SU-DHL-6 (cell line): ENCODE data around the gene ARHGAP33.

Experiments
- H2AFZ ChIP-seq: fragments of 200-600 bp; sonication (generic); 2 replicates; pipeline ENCODE4 v1.6.1; 2014; ENCODE audit warnings: low read depth, mild to moderate bottlenecking, moderate library complexity, mixed read lengths, antibody characterized with exemption, low read length; ENCODE audit not compliant: severe bottlenecking
- H3F3A ChIP-seq: fragments of 200-600 bp; shearing (Covaris generic); 2 replicates; pipeline ENCODE4 v1.6.0; 2016; ENCODE audit warnings: antibody characterized with exemption, mild to moderate bottlenecking; ENCODE audit not compliant: insufficient read depth
- H3K27ac ChIP-seq: fragments of 200-600 bp; sonication (generic); 2 replicates; pipeline ENCODE4 v1.5.1; 2016; ENCODE audit warnings: low read depth, mild to moderate bottlenecking, low read length, moderate library complexity, mixed read lengths
- H3K27me3 ChIP-seq: fragments of 200-600 bp; sonication (generic), shearing (Covaris generic); 2 replicates; pipeline ENCODE4 v1.6.0; 2014; ENCODE audit warnings: mild to moderate bottlenecking, low read length
- H3K36me3 ChIP-seq: fragments of 200-600 bp; sonication (generic); 2 replicates; pipeline ENCODE4 v1.6.1; 2014; ENCODE audit warnings: mild to moderate bottlenecking, low read length, mixed read lengths
- H3K4me2 ChIP-seq: fragments of 300-600, 200-600 bp; shearing (Covaris generic), sonication (generic); 2 replicates; pipeline ENCODE4 v1.6.0; 2014; ENCODE audit warnings: low read length, low read depth, mild to moderate bottlenecking; ENCODE audit not compliant: poor library complexity, severe bottlenecking
- H3K4me3 ChIP-seq: fragments of 200-600 bp; sonication (generic); 2 replicates; pipeline ENCODE4 v1.5.1; 2014; ENCODE audit warnings: antibody characterized with exemption, low read length, mild to moderate bottlenecking, mixed read lengths; ENCODE audit not compliant: insufficient read depth, poor library complexity, severe bottlenecking
- H3K79me2 ChIP-seq: fragments of 200-600 bp; sonication (generic); 2 replicates; pipeline ENCODE4 v1.6.1; 2014; ENCODE audit warnings: mild to moderate bottlenecking, low read length, moderate library complexity; ENCODE audit not compliant: insufficient read depth
- H3K9ac ChIP-seq: fragments of 200-600 bp; sonication (generic); 2 replicates; pipeline ENCODE4 v1.7.0; 2014; ENCODE audit warnings: mild to moderate bottlenecking, low read length
- H3K9me2 ChIP-seq: fragments of 200-600 bp; sonication (generic); replicated peaks from 2 replicates; pipeline ENCODE4 v1.6.1; 2014; ENCODE audit warnings: low read length; ENCODE audit not compliant: insufficient read depth
- H3K9me3 ChIP-seq: fragments of 200-600 bp; sonication (generic); 2 replicates; pipeline ENCODE4 v1.6.1; 2014; ENCODE audit warnings: low read length, mixed read lengths; ENCODE audit not compliant: insufficient read depth
- H4K20me1 ChIP-seq: fragments of 200-600 bp; sonication (generic); 2 replicates; pipeline ENCODE4 v1.6.1; 2014; ENCODE audit warnings: low read depth, mild to moderate bottlenecking, antibody characterized with exemption, low read length, moderate library complexity, mixed read lengths
- CTCF ChIP-seq: fragments of 200-600 bp; sonication (generic); IDR thresholded peaks from one replicate; pipeline ENCODE4 v1.5.1; 2017; ENCODE audit warnings: antibody characterized with exemption, mild to moderate bottlenecking, low read length, moderate library complexity; ENCODE audit not compliant: insufficient read depth, poor library complexity, severe bottlenecking
- EZH2phosphoT487 ChIP-seq: fragments of 200-600 bp; sonication (generic), shearing (Covaris generic); conservative IDR thresholded peaks from 2 replicates; pipeline ENCODE4 v1.6.1; 2018; ENCODE audit warnings: mild to moderate bottlenecking, antibody characterized with exemption, low read length, moderate library complexity, mixed read lengths

The ARHGAP33 gene

GRCh38 chr19:35787227-35787799 is 11.9 kb downstream of the ARHGAP33 start:
- Histone ChIP-seq H3K9me2 (no peaks in the 10 kb centered on the region), H3K9ac (no peak overlapping the region), H3K36me3 (no peaks in the 10 kb centered on the region), H4K20me1 (no peaks in the 10 kb centered on the region), H3K4me3 (no peak overlapping the region), H2AFZ (no peak overlapping the region), H3F3A (no peaks in the 10 kb centered on the region), H3K27me3 (no peaks in the 10 kb centered on the region), H3K79me2 (no peaks in the 10 kb centered on the region), H3K9me3 (no peaks in the 10 kb centered on the region), H3K27ac (no peak overlapping the region), H3K4me2 (no peak overlapping the region)
- TF ChIP-seq CTCF, result no peak
- TF ChIP-seq EZH2phosphoT487, result no peak

GRCh38 chr19:35788205-35788960 is 13.0 kb downstream of the ARHGAP33 start:
- Histone ChIP-seq H2AFZ (no peak overlapping the region), H3F3A (no peaks in the 10 kb centered on the region), H3K4me3 (no peak overlapping the region), H3K9ac (no peak overlapping the region), H3K79me2 (no peaks in the 10 kb centered on the region), H3K4me2 (no peak overlapping the region), H3K27me3 (no peaks in the 10 kb centered on the region), H3K9me2 (no peaks in the 10 kb centered on the region), H3K36me3 (no peaks in the 10 kb centered on the region), H3K9me3 (no peaks in the 10 kb centered on the region), H3K27ac (no peak overlapping the region), H4K20me1 (no peaks in the 10 kb centered on the region)
- TF ChIP-seq CTCF (no peak), EZH2phosphoT487 (no peak)

GRCh38 chr19:35789195-35789977 is 14.0 kb downstream of the ARHGAP33 start:
- no peaks in the 10 kb centered on the region for H3K27me3 ChIP-seq
- no peak overlapping the region for H2AFZ ChIP-seq
- H3K4me2 ChIP-seq, result no peak overlapping the region
- H3K4me3 ChIP-seq, result no peak overlapping the region
- H3F3A ChIP-seq, result no peaks in the 10 kb centered on the region
- TF ChIP-seq EZH2phosphoT487 (no peak), CTCF (no peak)
- no peaks in the 10 kb centered on the region for H3K9me2 ChIP-seq
- no peak overlapping the region for H3K27ac ChIP-seq
- H4K20me1 ChIP-seq, result no peaks in the 10 kb centered on the region
- no peaks in the 10 kb centered on the region for H3K36me3 ChIP-seq
- no peaks in the 10 kb centered on the region for H3K79me2 ChIP-seq
- no peaks in the 10 kb centered on the region for H3K9me3 ChIP-seq
- H3K9ac ChIP-seq, result no peak overlapping the region
